AG09309 (cell line): Measurements from ENCODE around the gene CLEC4G.

ENCODE experiments used
- DNase-seq: peaks from one replicate; pipeline ENCODE4 v3.0.0-alpha.2; 2010; ENCODE audit warnings: low read depth
- H3K4me3 ChIP-seq: 2 replicates; pipeline ENCODE4 v1.5.1; 2011; ENCODE audit warnings: mild to moderate bottlenecking, low read depth, low read length, moderate library complexity; ENCODE audit not compliant: control insufficient read depth
- CTCF ChIP-seq: IDR thresholded peaks from 2 replicates; pipeline ENCODE4 v1.5.1; 2011; ENCODE audit warnings: mild to moderate bottlenecking, low read depth, low read length, inconsistent platforms; ENCODE audit not compliant: insufficient read depth, control insufficient read depth; ENCODE audit errors: missing control alignments

The CLEC4G gene

GRCh38 chr19:7742991-7743390, 11.1 kb upstream of the CLEC4G start:
- DNase-seq, result no peak
- TF ChIP-seq CTCF, result no peak
- H3K4me3 ChIP-seq, result no peak overlapping the region

GRCh38 chr19:7742575-7742974, 10.7 kb upstream of the CLEC4G start:
- no peak for DNase-seq
- no peak overlapping the region for H3K4me3 ChIP-seq
- no peak for TF ChIP-seq CTCF

GRCh38 chr19:7740682-7741054, 8.8 kb upstream of the CLEC4G start:
- no peak overlapping the region for H3K4me3 ChIP-seq
- no peak for DNase-seq
- TF ChIP-seq CTCF, result no peak

GRCh38 chr19:7739801-7740681, 8.1 kb upstream of the CLEC4G start:
- TF ChIP-seq CTCF, result no peak
- no peak for DNase-seq
- no peak overlapping the region for H3K4me3 ChIP-seq

GRCh38 chr19:7739211-7739755, 7.4 kb upstream of the CLEC4G start:
- no peak overlapping the region for H3K4me3 ChIP-seq
- TF ChIP-seq CTCF, result no peak
- DNase-seq, result no peak

GRCh38 chr19:7738023-7738422, 6.1 kb upstream of the CLEC4G start:
- DNase-seq, result no peak
- H3K4me3 ChIP-seq, result no peak overlapping the region
- no peak for TF ChIP-seq CTCF
